ENCODE results near the gene NELFA. TPM values are rescaled to one million over a fixed set of nuclear protein-coding genes. Genes with fewer than 3 reads are reported as not detected.

Gene NELFA
- total and polyA plus RNA-seq, 3 experiments from 2014 or later = 31.2 to 44.6 (median 42.5) TPM

DNA sequence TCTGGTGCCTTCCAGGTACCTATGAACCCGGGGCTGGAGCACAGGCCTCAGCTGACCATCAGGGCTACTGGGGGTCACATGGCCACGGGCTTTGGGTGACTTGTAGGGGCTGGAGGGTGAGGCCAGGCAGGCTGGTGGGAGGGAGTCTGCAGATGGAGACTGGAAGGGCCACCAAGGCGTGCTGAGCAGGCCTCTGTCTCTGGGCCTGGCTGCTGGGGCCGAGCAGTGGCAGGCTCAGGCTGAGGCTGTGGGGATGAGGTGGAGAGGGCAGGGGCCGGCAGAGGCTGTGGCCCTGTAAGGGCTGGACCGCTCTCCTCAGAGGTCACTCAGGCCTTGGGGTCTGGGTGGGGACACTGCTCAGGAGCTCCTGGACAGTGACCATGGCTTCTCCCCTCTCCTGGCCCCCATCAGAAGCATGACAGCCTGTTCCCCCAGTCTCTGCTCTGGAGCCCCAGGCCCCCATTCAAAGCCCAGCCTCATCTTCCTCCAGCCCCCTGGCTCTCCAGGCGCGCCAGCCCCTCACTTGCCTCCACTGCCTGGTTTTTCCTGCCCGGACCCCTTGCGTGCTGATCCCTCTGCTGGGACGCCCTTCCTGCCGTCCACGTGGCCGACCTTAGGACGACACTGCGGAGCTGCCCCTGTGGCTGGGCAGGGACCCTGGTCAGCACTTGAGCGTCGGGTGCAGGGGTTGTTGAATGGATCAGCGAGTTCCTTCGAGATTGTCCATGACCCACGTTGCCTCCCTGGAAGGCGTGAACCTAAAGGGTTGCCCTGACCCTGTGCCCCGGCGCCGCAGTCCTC lies 39.2 kb upstream of the NELFA start:
- Histone ChIP-seq H3K9me3 (ENCODE audit: low read length) (no peaks in the 10 kb centered on the region), H3K36me3 (ENCODE audit: insufficient read depth, low read length) (no peaks in the 10 kb centered on the region), H3K4me3 (ENCODE audit: low read length) (no peak overlapping the region), H3K27ac (ENCODE audit: low read depth, low read length) (no peak overlapping the region), H3K4me1 (ENCODE audit: insufficient read depth, low read length) (no peaks in the 10 kb centered on the region), H3K27me3 (ENCODE audit: insufficient read depth, low read length, poor library complexity, severe bottlenecking) (no peaks in the 10 kb centered on the region)
- Mint-ChIP-seq H3K4me3 (peak overlapping the region in 1 of 7 donors; percentile 45), H3K27ac (no peak overlapping the region), H3K9me3 (no peaks in the 10 kb centered on the region), H3K27me3 (peaks cover 20 to 40% of the 10 kb centered on the region in 2 donors), H3K4me1 (peaks cover 0 to under 1% (median 0%) of the 10 kb centered on the region in 3 donors), H3K36me3 (no peaks in the 10 kb centered on the region)
- CTCF ChIA-PET = no interaction called here
- POLR2A ChIA-PET = no interaction called here
- peak in 1 of 5 donors; percentile 42 for DNase-seq

DNA sequence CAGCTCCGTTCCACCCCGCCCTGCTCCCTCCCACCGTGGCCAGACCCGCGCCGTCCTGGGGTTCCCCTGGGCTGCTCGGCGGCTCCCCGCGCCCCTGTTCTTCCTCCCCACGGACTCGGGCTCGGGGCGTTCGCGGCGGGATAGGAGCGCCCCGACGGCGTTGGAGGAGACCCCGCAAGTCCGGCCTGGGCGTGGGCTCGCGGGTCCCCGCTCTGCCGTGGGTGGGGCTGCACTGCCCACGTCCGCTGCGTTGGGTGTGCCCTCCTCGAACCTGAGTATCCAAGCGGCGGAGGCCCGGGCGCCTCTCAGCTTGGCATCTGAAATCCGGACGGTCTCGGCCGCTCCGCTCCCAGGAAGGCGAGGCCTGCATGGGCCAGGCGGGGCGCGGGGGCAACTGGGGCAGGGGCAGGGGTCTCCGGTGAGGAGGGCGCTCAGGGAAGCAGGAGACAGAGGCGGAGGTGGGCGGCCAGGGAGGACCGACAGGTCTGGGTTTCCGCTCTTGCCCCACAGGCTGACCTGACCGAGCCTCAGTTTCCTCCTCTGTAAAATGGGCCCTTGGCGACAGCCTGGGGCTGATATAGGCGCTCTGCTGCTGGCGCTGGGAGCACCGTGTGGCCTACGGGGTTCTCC lies 38.4 kb upstream of the NELFA start:
- Mint-ChIP-seq H3K27me3 (peaks cover 20 to 33% of the 10 kb centered on the region in 2 donors), H3K36me3 (no peaks in the 10 kb centered on the region), H3K4me3 (no peak overlapping the region), H3K9me3 (no peaks in the 10 kb centered on the region), H3K27ac (no peak overlapping the region), H3K4me1 (peaks cover 0 to 3% (median 2%) of the 10 kb centered on the region in 3 donors)
- H3K36me3 ChIP-seq (ENCODE audit: insufficient read depth, low read length) = no peaks in the 10 kb centered on the region
- H3K9me3 ChIP-seq (ENCODE audit: low read length) = no peaks in the 10 kb centered on the region
- no peak overlapping the region for H3K4me3 ChIP-seq (ENCODE audit: low read length)
- CTCF ChIA-PET = no interaction called here
- peak in 1 of 5 donors; percentile 25 for DNase-seq
- H3K4me1 ChIP-seq (ENCODE audit: insufficient read depth, low read length) = no peaks in the 10 kb centered on the region
- H3K27ac ChIP-seq (ENCODE audit: low read depth, low read length) = no peak overlapping the region
- POLR2A ChIA-PET = no interaction called here
- no peaks in the 10 kb centered on the region for H3K27me3 ChIP-seq (ENCODE audit: insufficient read depth, low read length, poor library complexity, severe bottlenecking)

DNA sequence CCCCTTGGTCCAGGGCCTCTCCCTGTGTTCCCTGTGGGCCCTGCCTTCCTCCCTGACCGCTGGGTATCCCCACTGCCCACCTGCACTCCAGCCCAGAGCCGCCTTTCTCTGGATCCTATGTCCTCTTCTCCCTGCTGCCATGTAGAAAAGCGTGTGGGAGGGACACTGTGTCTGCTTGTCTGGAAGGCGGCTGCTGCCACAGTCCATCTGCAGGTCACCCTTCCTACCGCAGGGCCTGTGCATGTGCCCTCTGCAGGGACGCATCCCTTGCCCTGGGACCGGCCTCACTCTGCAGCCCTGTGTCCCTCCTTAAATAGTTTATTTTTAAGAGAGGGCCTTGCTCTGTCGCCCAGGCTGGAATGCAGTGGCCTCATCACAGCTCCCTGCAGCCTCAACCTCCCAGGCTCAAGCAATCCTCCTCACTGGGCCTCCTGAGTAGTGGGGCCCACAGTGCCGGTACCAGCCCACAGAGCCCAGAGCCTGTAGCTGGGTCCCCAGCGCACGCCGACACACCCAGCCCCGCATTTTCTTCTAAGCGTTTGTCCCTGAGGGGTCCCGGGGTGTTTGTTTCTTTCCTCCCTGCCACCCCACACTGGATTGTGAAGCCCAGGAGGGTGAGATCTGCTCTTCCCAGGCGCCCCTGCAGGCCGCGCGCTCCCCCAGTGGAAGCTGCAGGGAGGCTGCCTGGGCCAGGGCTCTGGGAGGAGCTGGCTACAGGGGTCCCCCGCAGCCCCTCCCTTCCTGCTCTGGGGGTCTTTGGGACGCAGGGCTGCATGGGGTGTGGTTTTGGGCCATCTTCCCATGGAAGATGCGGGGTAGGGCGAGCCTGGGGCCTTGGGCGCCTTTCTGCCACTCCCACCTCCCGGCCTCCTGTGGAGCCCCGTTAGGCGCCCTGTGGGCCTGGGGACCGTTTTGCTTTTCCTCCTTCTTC lies 37.5 kb upstream of the NELFA start:
- Histone ChIP-seq H3K9me3 (ENCODE audit: low read length) (no peaks in the 10 kb centered on the region), H3K27me3 (ENCODE audit: insufficient read depth, low read length, poor library complexity, severe bottlenecking) (peaks cover 4% of the 10 kb centered on the region), H3K27ac (ENCODE audit: low read depth, low read length) (no peak overlapping the region), H3K4me3 (ENCODE audit: low read length) (no peak overlapping the region), H3K36me3 (ENCODE audit: insufficient read depth, low read length) (no peaks in the 10 kb centered on the region), H3K4me1 (ENCODE audit: insufficient read depth, low read length) (peaks cover 3% of the 10 kb centered on the region)
- peak overlapping the region in 3 of 7 donors; percentile 50 to 63 (median 61) for H3K4me3 Mint-ChIP-seq
- H3K9me3 Mint-ChIP-seq = no peaks in the 10 kb centered on the region
- H3K36me3 Mint-ChIP-seq = no peaks in the 10 kb centered on the region
- CTCF ChIA-PET = no interaction called here
- POLR2A ChIA-PET = no interaction called here
- H3K27ac Mint-ChIP-seq = no peak overlapping the region
- H3K27me3 Mint-ChIP-seq = peaks cover 16 to 31% of the 10 kb centered on the region in 2 donors
- H3K4me1 Mint-ChIP-seq = peaks cover 0 to 7% (median 2%) of the 10 kb centered on the region in 3 donors
- DNase-seq = peak in 1 of 5 donors; percentile 26

DNA sequence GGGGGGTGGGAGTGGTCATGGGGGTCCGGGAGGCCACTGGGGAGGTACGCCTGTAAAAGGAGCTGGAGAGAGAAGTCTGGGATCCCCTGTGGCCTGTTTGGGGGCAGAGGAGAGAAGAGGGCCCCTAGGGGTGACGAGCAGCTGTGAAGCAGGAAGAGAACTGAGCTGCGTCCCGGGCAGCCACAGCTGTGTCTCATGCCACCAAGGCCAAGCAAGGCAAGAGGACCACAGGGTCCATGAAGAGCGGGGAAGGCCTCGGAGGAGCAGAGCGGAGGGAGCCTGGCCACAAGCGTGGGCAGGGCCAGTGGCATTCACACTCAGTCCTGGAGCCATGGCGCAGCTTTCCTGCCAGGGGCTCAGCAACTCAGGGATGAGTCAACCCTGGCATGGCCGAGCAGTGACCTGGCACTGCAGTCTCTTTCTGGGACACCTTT lies 36.8 kb upstream of the NELFA start:
- H3K4me1 Mint-ChIP-seq = peaks cover 0 to 7% (median 2%) of the 10 kb centered on the region in 3 donors
- ChIA-PET POLR2A (no interaction called here), CTCF (no interaction called here)
- Histone ChIP-seq H3K9me3 (ENCODE audit: low read length) (no peaks in the 10 kb centered on the region), H3K27ac (ENCODE audit: low read depth, low read length) (no peak overlapping the region), H3K27me3 (ENCODE audit: insufficient read depth, low read length, poor library complexity, severe bottlenecking) (peaks cover 7% of the 10 kb centered on the region), H3K4me3 (ENCODE audit: low read length) (no peak overlapping the region), H3K4me1 (ENCODE audit: insufficient read depth, low read length) (peaks cover 5% of the 10 kb centered on the region), H3K36me3 (ENCODE audit: insufficient read depth, low read length) (no peaks in the 10 kb centered on the region)
- no peak overlapping the region for H3K27ac Mint-ChIP-seq
- peak overlapping the region in 2 of 7 donors; percentile 61 to 63 for H3K4me3 Mint-ChIP-seq
- H3K36me3 Mint-ChIP-seq = no peaks in the 10 kb centered on the region
- H3K9me3 Mint-ChIP-seq = no peaks in the 10 kb centered on the region
- H3K27me3 Mint-ChIP-seq = peaks cover 16 to 23% of the 10 kb centered on the region in 2 donors
- DNase-seq = no peak

DNA sequence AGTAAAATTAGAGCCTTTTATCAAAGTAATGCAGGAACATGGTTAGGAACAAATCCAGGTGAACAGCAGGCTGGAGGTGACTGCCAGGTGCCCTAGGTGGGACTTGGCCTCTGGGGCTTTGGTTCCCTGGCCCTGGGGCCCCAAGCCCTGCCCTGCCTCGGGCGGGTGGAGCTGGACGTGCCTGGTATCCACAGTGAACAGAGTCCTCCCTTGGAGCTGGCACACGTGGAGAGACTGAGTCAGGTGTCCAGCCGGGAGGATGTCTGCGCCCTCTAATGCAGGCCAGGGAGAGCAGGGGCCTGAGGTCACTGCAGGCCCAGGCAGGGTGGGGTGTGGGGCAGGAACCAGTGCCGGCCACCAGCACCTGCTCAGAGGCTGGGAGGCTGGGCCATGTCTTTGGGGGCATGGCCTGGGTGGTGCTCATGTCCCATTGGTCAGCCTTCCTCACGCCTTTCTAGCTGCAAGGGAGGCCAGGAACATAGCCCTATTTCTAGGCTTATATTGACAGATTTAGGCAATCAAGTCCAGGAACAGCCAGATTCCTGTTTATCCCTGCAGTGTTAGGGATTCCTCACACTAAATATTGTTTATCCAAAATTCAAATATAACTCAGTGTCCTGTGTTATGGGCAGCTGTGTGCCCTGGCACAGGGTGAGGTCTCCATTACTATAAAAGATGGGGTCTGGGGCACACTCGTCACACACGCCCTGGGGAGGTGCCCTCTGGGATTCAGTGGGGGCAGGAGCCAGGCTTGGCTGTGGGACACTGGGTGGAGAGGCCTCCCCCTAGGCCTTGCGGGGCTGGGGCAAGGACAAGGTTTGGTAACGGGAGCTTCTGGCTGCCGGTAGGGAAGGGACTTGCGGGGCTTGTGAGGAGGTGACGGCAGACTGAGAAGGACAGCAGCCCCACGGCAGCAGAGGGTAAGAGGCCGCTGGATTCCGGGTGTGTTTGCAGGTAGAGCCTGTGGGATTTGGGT lies 36.1 kb upstream of the NELFA start:
- Histone ChIP-seq H3K4me1 (ENCODE audit: insufficient read depth, low read length) (peaks cover 5% of the 10 kb centered on the region), H3K27me3 (ENCODE audit: insufficient read depth, low read length, poor library complexity, severe bottlenecking) (peaks cover 7% of the 10 kb centered on the region), H3K4me3 (ENCODE audit: low read length) (no peak overlapping the region), H3K9me3 (ENCODE audit: low read length) (no peaks in the 10 kb centered on the region), H3K27ac (ENCODE audit: low read depth, low read length) (no peak overlapping the region), H3K36me3 (ENCODE audit: insufficient read depth, low read length) (no peaks in the 10 kb centered on the region)
- no peak for DNase-seq
- CTCF ChIA-PET = no interaction called here
- no peaks in the 10 kb centered on the region for H3K9me3 Mint-ChIP-seq
- peaks cover 0 to under 1% (median 0%) of the 10 kb centered on the region in 3 donors for H3K36me3 Mint-ChIP-seq
- H3K4me3 Mint-ChIP-seq = peak overlapping the region in 2 of 7 donors; percentile 10 to 63
- H3K27me3 Mint-ChIP-seq = peaks cover 19 to 22% of the 10 kb centered on the region in 2 donors
- no peak overlapping the region for H3K27ac Mint-ChIP-seq
- H3K4me1 Mint-ChIP-seq = peaks cover 2 to 11% (median 2%) of the 10 kb centered on the region in 3 donors
- POLR2A ChIA-PET = no interaction called here

DNA sequence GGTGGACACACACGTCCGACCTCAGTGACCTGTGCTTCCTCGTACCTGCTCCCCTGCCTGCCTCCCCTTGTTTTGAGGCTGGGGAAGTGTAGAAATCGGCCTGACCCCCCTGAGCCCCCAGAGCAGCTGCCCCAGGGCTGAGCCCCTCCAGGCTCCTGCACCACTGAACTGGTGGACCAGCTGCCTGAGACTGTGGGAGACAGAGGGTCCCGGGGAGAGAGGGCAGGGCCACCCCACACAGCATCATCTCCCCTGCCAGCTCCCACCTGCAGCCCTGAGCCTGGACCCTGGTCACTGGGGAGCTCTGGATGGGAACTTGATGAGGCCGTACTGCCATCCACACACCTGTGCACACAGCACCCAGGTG lies 35.3 kb upstream of the NELFA start:
- Histone ChIP-seq H3K4me3 (ENCODE audit: low read length) (no peak overlapping the region), H3K27me3 (ENCODE audit: insufficient read depth, low read length, poor library complexity, severe bottlenecking) (peaks cover 7% of the 10 kb centered on the region), H3K36me3 (ENCODE audit: insufficient read depth, low read length) (no peaks in the 10 kb centered on the region), H3K27ac (ENCODE audit: low read depth, low read length) (no peak overlapping the region), H3K9me3 (ENCODE audit: low read length) (no peaks in the 10 kb centered on the region), H3K4me1 (ENCODE audit: insufficient read depth, low read length) (peaks cover 5% of the 10 kb centered on the region)
- ChIA-PET CTCF (no interaction called here), POLR2A (no interaction called here)
- Mint-ChIP-seq H3K4me3 (peak overlapping the region in 2 of 7 donors; percentile 28 to 76), H3K36me3 (peaks cover 0 to 1% (median 0%) of the 10 kb centered on the region in 3 donors), H3K27me3 (peaks cover 15 to 21% of the 10 kb centered on the region in 2 donors), H3K4me1 (peaks cover 4 to 12% (median 5%) of the 10 kb centered on the region in 3 donors), H3K9me3 (no peaks in the 10 kb centered on the region), H3K27ac (no peak overlapping the region)
- no peak for DNase-seq

DNA sequence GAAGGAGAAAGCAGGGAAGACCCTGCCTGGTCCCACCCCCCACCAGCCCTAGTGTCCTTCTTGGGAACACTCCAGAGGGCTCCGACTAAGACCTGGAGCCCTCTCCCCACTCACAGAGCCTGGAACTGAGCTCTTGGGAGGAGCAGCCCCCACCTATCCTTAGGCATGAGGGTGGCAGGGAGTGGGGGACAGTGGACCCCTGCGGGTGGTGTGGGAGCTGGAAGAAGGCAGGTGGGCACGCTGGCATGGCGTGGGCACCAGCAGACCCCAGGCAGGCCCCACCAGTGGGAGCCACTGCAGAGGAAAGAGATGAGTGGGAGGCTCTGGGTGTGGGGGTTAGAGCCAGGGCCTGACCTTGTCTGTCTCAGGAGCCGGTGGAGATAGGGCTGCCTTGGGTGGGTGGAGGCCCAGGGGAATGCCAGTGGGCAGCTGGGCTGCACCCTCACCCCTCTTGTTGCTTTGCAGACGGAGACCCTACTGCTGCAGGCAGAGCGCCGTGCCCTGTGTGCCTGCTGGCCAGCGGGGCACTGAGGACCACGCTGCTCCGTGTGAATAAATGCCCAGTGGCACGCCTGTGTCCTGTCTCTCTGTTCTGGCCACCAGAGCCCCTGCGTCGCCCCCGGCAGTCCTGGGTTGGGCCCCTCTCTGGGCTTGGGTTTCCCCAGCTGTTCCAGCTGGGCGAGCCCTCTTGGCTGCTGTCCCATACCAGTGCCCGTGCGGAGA lies 34.8 kb upstream of the NELFA start:
- Histone ChIP-seq H3K9me3 (ENCODE audit: low read length) (no peaks in the 10 kb centered on the region), H3K27me3 (ENCODE audit: insufficient read depth, low read length, poor library complexity, severe bottlenecking) (peaks cover 7% of the 10 kb centered on the region), H3K4me1 (ENCODE audit: insufficient read depth, low read length) (peaks cover 5% of the 10 kb centered on the region), H3K27ac (ENCODE audit: low read depth, low read length) (no peak overlapping the region), H3K4me3 (ENCODE audit: low read length) (no peak overlapping the region), H3K36me3 (ENCODE audit: insufficient read depth, low read length) (no peaks in the 10 kb centered on the region)
- POLR2A ChIA-PET = no interaction called here
- no peak for DNase-seq
- peak overlapping the region; percentile 28 to 81 (median 71) for H3K4me3 Mint-ChIP-seq
- H3K36me3 Mint-ChIP-seq = peaks cover 0 to 1% (median 0%) of the 10 kb centered on the region in 3 donors
- CTCF ChIA-PET = interaction anchor here (0.7 kb wide), 1 partner anchor 30 kb away, joined by 3 read pairs; no protein-coding TSS in a partner anchor
- H3K9me3 Mint-ChIP-seq = no peaks in the 10 kb centered on the region
- peaks cover 4 to 12% (median 5%) of the 10 kb centered on the region in 3 donors for H3K4me1 Mint-ChIP-seq
- peaks cover 15 to 25% of the 10 kb centered on the region in 2 donors for H3K27me3 Mint-ChIP-seq
- no peak overlapping the region for H3K27ac Mint-ChIP-seq

Data from CD8-positive, alpha-beta memory T cell (primary cell).